ENCODE results near the gene TMC7.

GRCh38 chr16:19029980-19030379 lies 46.2 kb downstream of the TMC7 start:
- TF ChIP-seq YY1 (IDR thresholded peaks at IDR 0.05; ENCODE audit: insufficient read depth, insufficient read length) (no peak), ZNF274 (IDR thresholded peaks at IDR 0.05; ENCODE audit: low read depth, low read length) (no peak), SUZ12 (IDR thresholded peaks at IDR 0.05; ENCODE audit: extremely low read depth, insufficient read depth, insufficient read length) (no peak)
